ENCODE measurements around the gene CCDC8.
"Not testable (repeated sequence)": the region's sequence is repeated elsewhere in the genome, so short reads cannot be mapped to it uniquely, and the experiment has no call there.

Gene CCDC8

DNA sequence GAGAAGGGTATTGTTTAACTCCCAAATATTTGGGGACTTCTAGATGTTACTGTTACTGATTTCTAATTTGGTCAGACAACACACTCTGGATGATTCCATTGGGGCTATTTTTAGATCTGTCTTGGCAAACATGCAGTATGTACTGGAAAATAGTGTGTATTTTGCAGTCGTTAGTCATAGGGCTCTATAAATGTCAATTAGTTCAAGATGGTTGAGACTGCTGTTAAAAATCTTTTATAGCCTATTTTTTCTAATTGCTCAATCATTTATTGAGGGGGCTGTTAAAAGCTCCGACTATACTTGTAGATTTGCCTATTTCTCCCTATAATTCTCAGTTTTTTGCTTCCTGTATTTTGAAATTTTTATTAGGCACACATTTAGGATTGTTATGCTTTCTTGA is 35.1 kb downstream of the CCDC8 start:
- DNase-seq = no peak

DNA sequence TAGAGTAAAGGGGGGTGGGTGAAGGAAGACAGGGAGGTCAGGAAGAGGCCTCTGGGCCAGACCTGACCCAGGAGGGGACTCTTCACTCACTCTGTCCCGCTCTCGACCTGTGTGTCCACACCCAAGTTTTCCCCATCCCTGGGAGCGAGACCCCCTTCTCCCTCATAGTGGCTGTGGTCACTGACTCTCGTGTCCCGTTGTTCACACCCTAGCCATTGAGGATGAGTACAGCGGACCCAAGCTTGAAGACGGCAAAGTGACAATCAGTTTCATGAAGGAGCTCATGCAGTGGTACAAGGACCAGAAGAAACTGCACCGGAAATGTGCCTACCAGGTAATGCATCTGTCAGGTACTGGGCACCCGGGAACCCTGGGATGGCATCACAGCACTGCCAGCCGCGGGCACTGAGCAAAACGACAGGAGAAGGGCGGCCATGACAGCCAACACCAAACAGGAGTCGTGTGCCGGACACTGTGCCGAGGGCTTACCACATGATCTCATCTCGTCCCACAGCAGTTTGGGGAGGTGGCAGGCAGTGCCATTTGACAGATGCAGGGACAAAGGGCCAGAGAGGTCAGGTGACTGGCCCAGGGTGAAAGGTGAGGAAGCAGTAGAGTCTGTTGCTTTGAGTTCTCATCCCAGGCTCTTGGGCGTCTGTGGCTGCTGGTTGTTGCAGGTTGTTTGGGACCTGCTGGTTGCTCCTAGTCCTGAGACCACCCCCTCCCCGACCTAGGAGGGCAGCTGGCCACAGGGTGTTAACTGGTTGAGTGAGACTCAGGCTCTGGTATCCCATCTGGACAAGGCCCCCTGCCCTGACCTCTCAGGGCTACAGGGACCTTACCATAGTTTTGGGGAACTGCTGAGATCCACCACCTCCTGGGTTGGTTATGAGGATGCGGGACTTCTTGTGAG is 36.9 kb downstream of the CCDC8 start:
- no peak for DNase-seq

DNA sequence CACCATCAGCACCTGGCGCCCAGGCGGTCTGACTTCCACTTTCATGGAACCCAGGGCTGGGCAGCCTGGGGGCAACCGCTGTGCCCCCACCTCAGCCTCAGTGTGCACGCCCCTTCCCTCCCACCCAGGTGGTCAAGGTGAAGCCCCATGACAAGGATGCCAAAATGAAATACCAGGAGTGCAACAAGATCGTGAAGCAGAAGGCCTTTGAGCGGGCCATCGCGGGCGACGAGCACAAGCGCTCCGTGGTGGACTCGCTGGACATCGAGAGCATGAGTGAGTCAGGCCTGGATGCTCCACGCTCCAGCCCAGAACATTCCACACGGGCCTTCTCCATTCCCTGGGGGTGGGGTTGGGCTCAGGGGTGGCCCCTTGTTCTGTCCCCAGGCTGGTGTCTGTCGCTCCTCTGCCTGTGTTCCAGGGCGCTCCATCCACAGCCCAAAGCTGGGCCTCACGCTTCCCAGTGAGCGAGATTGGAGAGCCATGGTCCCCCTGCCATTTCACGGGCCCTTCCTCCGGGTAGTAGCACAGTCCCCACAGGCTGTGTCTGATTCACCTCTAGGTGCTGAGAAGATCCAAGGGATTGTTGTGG is 37.8 kb downstream of the CCDC8 start:
- not testable (repeated sequence) for DNase-seq

DNA sequence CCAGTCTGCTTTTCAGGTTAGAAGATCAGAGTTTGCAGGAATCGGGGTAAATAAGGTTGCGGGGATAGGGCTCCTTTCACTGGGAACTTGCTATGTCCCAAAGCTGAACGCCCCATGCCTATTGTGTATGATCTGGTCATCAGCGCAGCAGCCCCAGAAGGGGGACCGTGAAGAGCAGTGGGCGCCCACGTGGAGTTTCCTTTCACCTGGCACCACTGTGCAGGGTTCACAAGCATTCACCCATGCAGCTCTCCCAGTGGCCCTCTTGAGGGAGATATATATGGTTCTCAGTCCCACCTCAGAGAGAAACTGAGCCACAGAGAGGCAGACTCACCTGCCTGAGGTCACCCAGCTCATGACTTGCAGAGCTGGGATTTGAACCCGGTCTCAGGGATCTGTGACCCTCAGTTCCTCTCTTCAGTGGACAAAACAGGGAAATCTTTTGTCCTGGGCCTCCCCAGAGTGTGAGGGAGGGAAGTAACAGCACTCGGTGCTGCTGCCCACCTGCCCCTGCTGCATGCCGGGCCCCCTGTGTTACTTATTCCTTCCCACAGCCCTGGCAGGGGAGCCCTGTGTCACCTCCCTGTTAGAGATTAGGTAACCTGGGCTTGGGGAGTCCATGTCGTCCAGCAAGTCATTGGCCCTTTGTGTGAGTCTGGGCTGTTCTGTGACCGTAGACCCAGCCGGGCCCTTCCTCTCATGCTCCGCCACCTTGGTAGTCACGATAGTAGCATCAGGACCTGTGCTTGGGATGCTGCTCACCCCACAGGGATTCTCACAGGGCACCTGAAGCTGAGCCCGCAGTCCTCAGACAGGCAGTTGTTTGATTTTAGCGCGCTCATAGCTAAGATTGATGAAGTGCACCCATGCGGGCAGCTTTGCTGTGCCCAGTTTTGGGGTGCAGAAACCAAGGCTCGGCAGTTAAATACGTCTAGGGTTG is 38.6 kb downstream of the CCDC8 start:
- no peak for DNase-seq

DNA sequence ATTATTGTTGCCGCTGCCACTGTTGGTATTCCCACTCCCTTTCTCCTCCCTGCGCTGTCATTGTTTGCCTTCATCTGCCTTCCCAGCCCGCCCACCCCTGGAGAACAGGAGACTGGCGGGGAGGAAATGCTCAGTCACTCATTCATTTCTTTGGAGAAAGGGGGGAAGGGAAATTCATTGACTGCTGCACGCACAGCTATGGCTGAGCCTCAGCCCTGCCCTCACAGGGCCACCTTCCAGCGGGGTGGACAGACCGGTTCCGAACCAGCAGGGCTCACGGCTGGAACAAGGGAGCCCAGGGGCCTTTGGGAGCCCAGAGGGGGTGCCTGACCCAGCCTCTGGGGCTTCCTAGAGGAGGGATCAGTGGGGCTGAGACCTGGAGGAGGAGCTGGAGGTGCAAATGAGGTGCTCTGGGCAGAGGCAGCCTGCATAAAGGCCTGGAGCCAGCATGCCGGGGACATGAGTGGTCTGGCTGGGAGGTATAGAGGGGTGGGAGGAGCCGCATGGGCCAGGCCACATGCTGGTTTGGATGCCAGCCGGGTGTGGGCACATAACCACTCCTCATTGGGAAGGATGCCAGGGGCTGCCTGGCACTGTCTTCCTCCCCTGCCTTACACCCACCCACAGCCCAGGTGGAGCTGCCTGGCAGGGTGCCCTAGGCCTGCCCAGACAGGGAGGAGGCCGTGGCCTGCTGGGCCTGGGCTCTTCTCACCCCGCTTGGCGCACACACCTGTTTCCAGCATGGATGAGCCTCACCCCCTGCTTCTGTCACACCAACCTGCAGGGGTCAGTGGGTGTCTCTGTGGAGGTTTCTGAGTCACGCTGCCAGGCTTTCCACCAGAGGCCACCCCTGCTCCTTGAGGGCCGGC is 39.6 kb downstream of the CCDC8 start:
- peak; percentile 99 for DNase-seq

DNA sequence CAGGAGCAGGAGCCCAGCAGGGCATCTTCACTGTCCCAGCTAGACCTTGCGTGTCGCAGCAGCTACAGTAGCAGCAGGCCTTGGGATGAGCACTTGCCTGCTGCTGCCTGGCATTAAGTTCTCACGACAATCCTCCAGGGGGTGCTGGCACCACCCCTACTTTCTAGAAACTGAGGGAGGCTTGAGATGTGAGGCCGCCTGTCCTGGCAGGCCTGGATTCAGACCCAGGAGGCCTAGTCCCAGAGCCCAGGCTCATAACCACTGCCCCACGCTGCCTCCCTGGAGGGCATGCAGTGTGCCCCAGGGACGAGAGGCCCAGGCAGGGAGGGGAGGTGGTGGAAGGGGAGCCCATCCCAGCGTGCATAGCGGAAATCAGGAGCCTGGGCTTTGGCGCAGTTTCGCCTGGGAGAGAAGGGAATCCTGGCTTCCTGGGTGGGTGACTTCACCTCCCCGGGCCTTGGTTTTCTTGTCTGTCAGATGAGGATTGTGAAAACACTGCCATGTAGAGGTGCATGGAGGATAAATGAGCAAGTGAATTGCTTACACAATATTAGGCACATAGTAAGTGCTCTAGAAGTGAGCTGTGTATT is 40.4 kb downstream of the CCDC8 start:
- DNase-seq = peak; percentile 28

DNA sequence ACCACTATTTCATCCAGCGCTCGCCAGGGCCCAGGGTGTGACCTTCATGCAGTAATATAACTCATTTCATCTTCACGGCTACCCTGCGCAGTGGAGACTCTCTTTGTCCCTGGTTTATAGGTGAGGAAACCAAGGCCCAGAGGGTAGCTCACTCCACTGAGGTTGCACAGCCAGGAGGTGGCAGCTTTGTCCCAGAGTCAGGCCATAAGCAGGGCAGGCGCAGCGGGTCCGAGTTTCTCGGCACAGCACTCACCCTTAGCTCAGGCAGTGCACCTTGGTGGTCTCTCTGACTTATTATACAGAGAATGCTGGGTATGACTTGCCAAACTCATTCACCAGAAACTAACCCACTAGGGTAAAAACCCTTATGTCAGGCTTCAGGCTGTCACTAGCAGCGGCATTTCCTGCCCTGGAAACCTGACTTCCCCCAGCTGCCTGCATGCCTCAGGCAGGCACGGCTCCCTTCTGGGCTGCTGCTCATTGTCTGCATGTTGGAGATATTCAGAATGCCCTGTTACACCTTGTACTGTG is 41.9 kb downstream of the CCDC8 start:
- no peak for DNase-seq

DNA sequence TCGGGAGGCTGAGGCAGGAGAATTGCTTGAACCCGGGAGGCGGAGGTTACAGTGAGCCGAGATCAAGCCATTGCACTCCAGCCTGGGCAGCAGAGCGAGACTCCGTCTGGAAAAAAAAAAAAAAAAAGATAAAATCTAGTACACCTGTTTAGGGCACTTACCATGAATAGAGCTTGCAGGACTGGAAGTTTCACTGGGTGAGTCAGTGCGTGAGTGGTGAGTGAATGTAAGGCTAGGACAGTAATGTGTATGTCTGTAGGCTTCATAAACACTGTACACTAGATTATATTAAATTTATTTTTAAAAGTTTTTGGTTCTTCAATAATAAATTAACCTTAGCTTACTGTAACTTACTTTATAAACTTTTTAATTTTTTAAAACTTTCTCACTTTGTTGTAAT is 43.5 kb downstream of the CCDC8 start:
- DNase-seq = no peak

GRCh38 chr19:46368116-46368515 is 45.2 kb downstream of the CCDC8 start:
- DNase-seq = no peak

- no peak for DNase-seq
Measured at GRCh38 chr19:46367426-46367825, 45.9 kb downstream of the CCDC8 start.

- no peak for DNase-seq
Measured at GRCh38 chr19:46366620-46367292, 46.6 kb downstream of the CCDC8 start.

- DNase-seq = no peak
Measured at GRCh38 chr19:46365561-46365960, 47.8 kb downstream of the CCDC8 start.

DNA sequence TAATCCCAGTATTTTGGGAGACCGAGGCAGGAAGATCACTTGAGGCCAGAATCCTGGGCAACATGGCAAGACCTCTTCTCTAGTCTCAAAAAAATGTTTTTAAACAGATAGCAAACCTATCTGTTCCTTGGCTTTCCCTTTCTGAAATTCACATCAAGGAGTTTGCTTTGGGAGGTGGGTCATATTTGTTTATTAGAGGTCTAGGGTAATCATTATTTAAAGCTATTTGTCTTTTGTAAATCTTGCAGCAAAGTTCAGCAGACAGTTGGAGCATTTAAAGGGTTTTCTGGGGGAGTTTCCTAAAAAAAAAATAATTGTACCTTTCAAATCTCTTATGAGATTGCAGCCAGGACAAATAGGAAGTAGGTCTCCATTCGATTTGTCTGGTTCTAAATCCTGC is 49.0 kb downstream of the CCDC8 start:
- no peak for DNase-seq

DNA sequence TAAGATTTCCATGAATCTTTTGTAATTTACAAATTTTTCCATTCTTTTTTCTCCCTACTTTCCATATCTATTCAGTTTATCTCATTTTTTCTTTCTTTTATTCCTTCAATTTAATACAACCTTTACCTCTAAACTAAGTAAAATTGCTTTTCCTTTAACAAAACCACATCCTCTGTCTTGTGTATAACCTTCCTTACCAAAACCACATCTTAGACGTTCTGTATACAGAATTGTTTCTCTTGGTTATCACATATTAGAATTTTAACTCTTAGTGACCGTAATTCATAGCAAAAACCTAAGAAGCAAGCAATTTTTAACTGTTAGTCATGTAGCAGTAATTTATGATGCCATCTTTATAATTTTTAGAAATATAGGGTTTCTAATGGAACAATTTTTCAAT is 51.4 kb downstream of the CCDC8 start:
- DNase-seq = no peak

Measured in COR-L47 (cell line).